Esophagus squamous epithelium (tissue), 5 donors: ENCODE measurements around the gene ZC3H7B. TPM values are rescaled to one million over a fixed set of nuclear protein-coding genes. Genes with fewer than 3 reads are reported as not detected.

Source experiments
- DNase-seq: peaks from one replicate; lab custom pipeline; 2025; lab: John Stamatoyannopoulos, UW
- H3K27ac ChIP-seq, 4 donors: fragments of 200-600 bp; sonication (generic); one replicate each; pipeline ENCODE4 v1.5.1; 2016 to 2019; ENCODE audit warnings: mild to moderate bottlenecking in 1 of 4
- H3K27me3 ChIP-seq, 4 donors: fragments of 200-600 bp; sonication (generic); 1 replicate in 3 of 4; 2 replicates in 1 of 4; pipeline versions ENCODE4 v1.5.1 to v1.6.0; 2017 to 2021; ENCODE audit warnings: antibody characterized with exemption in 1 of 4
- H3K36me3 ChIP-seq, 3 donors: fragments of 200-600 bp; sonication (generic); one replicate each; pipeline ENCODE4 v1.5.1; 2016 to 2019
- H3K4me1 ChIP-seq, 3 donors: fragments of 200-600 bp; sonication (generic); one replicate each; pipeline ENCODE4 v1.5.1; 2017 to 2019
- H3K4me3 ChIP-seq, 4 donors: fragments of 200-600 bp; sonication (generic); 1 replicate in 3 of 4; 2 replicates in 1 of 4; pipeline ENCODE4 v1.5.1; 2016 to 2019; ENCODE audit warnings: mild to moderate bottlenecking in 2 of 4, moderate library complexity in 1 of 4
- H3K9me3 ChIP-seq, 3 donors: fragments of 200-600 bp; sonication (generic); one replicate each; pipeline ENCODE4 v1.5.1; 2016 to 2019
- CTCF ChIP-seq, 6 experiments: fragments of 450-650 bp in 4 of 6; fragments of 200-600 bp in 2 of 6; sonication (generic) in 2 of 6; IDR thresholded peaks; one replicate each; pipeline ENCODE4 v1.5.1; 2016 to 2019; ENCODE audit warnings: antibody characterized with exemption in 6 of 6, mild to moderate bottlenecking in 4 of 6, moderate library complexity in 4 of 6
- POLR2A ChIP-seq, 4 donors: fragments of 450-650 bp; IDR thresholded peaks; one replicate each; pipeline ENCODE4 v1.6.1; 2017; ENCODE audit warnings: antibody characterized with exemption in 4 of 4, mild to moderate bottlenecking in 4 of 4, moderate library complexity in 3 of 4
- WGBS, 2 donors: methylation state at CpG; one replicate each; pipeline ENCODE4 v1.1.5; 2018; 5-methylcytosine and 5-hydroxymethylcytosine counted together
- intact Hi-C: fragments of 100-400 bp; cut with DNase I; formaldehyde crosslinking; loops from one replicate; pipeline ENCODE4 v1.15.0; 2022
- total RNA-seq, 4 donors: library from RNA; depleted of rRNA; stranded (reverse); fragments of >200 nt; gene quantifications; one replicate each; pipeline ENCODE4 v1.1.0, GENCODE V29; 2016
- donor health status: DM: yes; HTN: yes; CAD: no.

Gene ZC3H7B
- total RNA-seq, 4 donors from 2014 or later: 18.7 to 36.8 (median 20.9) TPM

- no peak for DNase-seq
- H3K9me3 ChIP-seq: no peaks in the 10 kb centered on the region
- H3K27ac ChIP-seq: peak overlapping the region; percentile 97 to 99 (median 98)
- no peaks in the 10 kb centered on the region for H3K27me3 ChIP-seq
- peaks cover 9 to 42% (median 18%) of the 10 kb centered on the region in 3 donors for H3K4me1 ChIP-seq
- intact Hi-C loops: no loop called here
- peaks cover 0 to 19% (median 5%) of the 10 kb centered on the region in 3 donors for H3K36me3 ChIP-seq
- TF ChIP-seq CTCF (IDR thresholded peaks at IDR 0.05) (no peak), POLR2A (IDR thresholded peaks at IDR 0.05) (no peak)
- peak overlapping the region; percentile 72 to 93 (median 77) for H3K4me3 ChIP-seq
- 66 to 67% methylated on average over 4 to 5 of the region's 5 CpGs for WGBS, 2 donors
Measured at GRCh38 chr22:41383085-41383484, 81.8 kb downstream of the ZC3H7B start.

GRCh38 chr22:41384128-41384527 lies 82.8 kb downstream of the ZC3H7B start:
- Histone ChIP-seq H3K4me3 (no peak overlapping the region), H3K9me3 (no peaks in the 10 kb centered on the region), H3K27me3 (no peaks in the 10 kb centered on the region), H3K27ac (peak overlapping the region in 2 of 4 donors; percentile 97 to 98), H3K4me1 (peaks cover 9 to 37% (median 18%) of the 10 kb centered on the region in 3 donors), H3K36me3 (peaks cover 0 to 30% (median 11%) of the 10 kb centered on the region in 3 donors)
- DNase-seq: no peak
- intact Hi-C loops: no loop called here
- no peak for TF ChIP-seq POLR2A (IDR thresholded peaks at IDR 0.05)
- no peak for TF ChIP-seq CTCF (IDR thresholded peaks at IDR 0.05)

GRCh38 chr22:41387341-41387740 lies 86.0 kb downstream of the ZC3H7B start:
- 75 to 76% methylated on average over 2 to 6 of the region's 7 CpGs for WGBS, 2 donors
- intact Hi-C loops: no loop called here
- TF ChIP-seq CTCF (IDR thresholded peaks at IDR 0.05) (no peak), POLR2A (IDR thresholded peaks at IDR 0.05) (no peak)
- H3K9me3 ChIP-seq: no peaks in the 10 kb centered on the region
- peaks cover 9 to 21% (median 12%) of the 10 kb centered on the region in 3 donors for H3K4me1 ChIP-seq
- H3K4me3 ChIP-seq: no peak overlapping the region
- no peak for DNase-seq
- H3K27ac ChIP-seq: no peak overlapping the region
- no peaks in the 10 kb centered on the region for H3K27me3 ChIP-seq
- H3K36me3 ChIP-seq: peaks cover 0 to 62% (median 18%) of the 10 kb centered on the region in 3 donors

- Histone ChIP-seq H3K27me3 (no peaks in the 10 kb centered on the region), H3K4me3 (no peak overlapping the region), H3K27ac (peak overlapping the region; percentile 9 to 76 (median 42)), H3K4me1 (peaks cover 0 to 14% (median 0%) of the 10 kb centered on the region in 3 donors), H3K36me3 (peaks cover 23 to 97% (median 40%) of the 10 kb centered on the region in 3 donors), H3K9me3 (no peaks in the 10 kb centered on the region)
- TF ChIP-seq POLR2A (IDR thresholded peaks at IDR 0.05) (no peak), CTCF (IDR thresholded peaks at IDR 0.05) (no peak)
- 60 to 92% methylated on average over 1 to 8 of the region's 11 CpGs for WGBS, 2 donors
- intact Hi-C loops: no loop called here
- no peak for DNase-seq
Measured at GRCh38 chr22:41394012-41394356, 92.7 kb downstream of the ZC3H7B start.

GRCh38 chr22:41395531-41396240 lies 94.4 kb downstream of the ZC3H7B start:
- Histone ChIP-seq H3K27ac (peak overlapping the region in 2 of 4 donors; percentile 39 to 76), H3K27me3 (no peaks in the 10 kb centered on the region), H3K4me3 (no peak overlapping the region), H3K9me3 (no peaks in the 10 kb centered on the region), H3K36me3 (peaks cover 23 to 91% (median 38%) of the 10 kb centered on the region in 3 donors), H3K4me1 (peaks cover 0 to 14% (median 0%) of the 10 kb centered on the region in 3 donors)
- intact Hi-C loops: no loop called here
- 87 to 90% methylated on average over 20 to 25 of the region's 37 CpGs for WGBS, 2 donors
- DNase-seq: no peak
- no peak for TF ChIP-seq CTCF (IDR thresholded peaks at IDR 0.05)
- no peak for TF ChIP-seq POLR2A (IDR thresholded peaks at IDR 0.05)
